ENCODE data around the gene RASIP1. TPM values are rescaled to one million over a fixed set of nuclear protein-coding genes. Genes with fewer than 3 reads are reported as not detected.
A peak's percentile ranks its signal among the peaks of the same experiment; 100 is the strongest.

Gene RASIP1
- total and polyA plus RNA-seq, 2 of the 8 experiments (the other 6 are each of a cell fraction or from before 2014, with no cell fraction given): 9.3 to 11.4 TPM

GRCh38 chr19:48756686-48757085, 16.3 kb upstream of the RASIP1 start:
- Histone ChIP-seq H3K79me1 (ENCODE audit: low read depth, low read length) (no peaks in the 10 kb centered on the region), H3K56ac (replicated peaks; ENCODE audit: insufficient read length, low read depth, low read length) (no peak overlapping the region), H2BK12ac (ENCODE audit: low read depth, low read length) (peak overlapping the region; percentile 80; the same call in 1 of the 2 replicates), H4K91ac (replicated peaks; ENCODE audit: insufficient read length, low read length) (no peak overlapping the region), H3K4me3 (ENCODE audit: extremely low read depth in 1 of 4, insufficient read depth in 2 of 4, low read depth in 3 of 4, low read length in 4 of 4) (no peak overlapping the region), H4K20me1 (replicated peaks in 1 of 2; ENCODE audit: control insufficient read depth in 1 of 2, insufficient read depth in 2 of 2, low read length in 2 of 2) (no peaks in the 10 kb centered on the region), H3K23ac (ENCODE audit: insufficient read length) (no peak overlapping the region), H2AFZ (ENCODE audit: low read length) (no peak overlapping the region), H3K23me2 (ENCODE audit: low read depth, low read length) (peaks cover 9% of the 10 kb centered on the region), H3K79me2 (ENCODE audit: control insufficient read depth in 1 of 2, insufficient read depth in 2 of 2, low read length in 2 of 2) (peaks cover 0 to 5% of the 10 kb centered on the region in 2 experiments; a peak in 1 of 4 replicates), H2BK120ac (replicated peaks; ENCODE audit: low read depth, low read length) (no peak overlapping the region), H3K14ac (ENCODE audit: insufficient read length) (no peak overlapping the region), H4K5ac (ENCODE audit: insufficient read length, low read depth, low read length) (no peak overlapping the region), H2BK15ac (ENCODE audit: low read length) (peak overlapping the region; percentile 46; the same call in 1 of the 2 replicates), H2BK5ac (ENCODE audit: low read depth, low read length) (peak overlapping the region; percentile 52; the same call in 1 of the 2 replicates), H3K9me3 (ENCODE audit: insufficient read depth in 2 of 2, low read depth in 1 of 2, low read length in 1 of 2) (no peaks in the 10 kb centered on the region), H3K27ac (ENCODE audit: low read depth, low read length) (no peak overlapping the region), H4K8ac (ENCODE audit: extremely low read depth, insufficient read depth, low read length) (no peak overlapping the region), H3K27me3 (replicated peaks in 1 of 4; ENCODE audit: control insufficient read depth in 3 of 4, extremely low read depth in 1 of 4, insufficient read depth in 3 of 4, low read length in 3 of 4) (no peaks in the 10 kb centered on the region), H2BK20ac (ENCODE audit: low read length) (no peak overlapping the region), H3K36me3 (ENCODE audit: control insufficient read depth in 2 of 4, insufficient read depth in 4 of 4, low read length in 3 of 4) (no peaks in the 10 kb centered on the region), H3K18ac (ENCODE audit: extremely low read depth, low read length) (no peak overlapping the region; the same call in 1 of the 2 replicates), H2AK5ac (ENCODE audit: low read depth, low read length) (no peak overlapping the region), H3K4ac (replicated peaks; ENCODE audit: insufficient read length, low read depth, low read length) (no peak overlapping the region), H3K9ac (replicated peaks in 1 of 4; ENCODE audit: extremely low read depth in 1 of 4, low read depth in 3 of 4, low read length in 3 of 4) (no peak overlapping the region), H3K4me2 (ENCODE audit: insufficient read depth in 1 of 2, low read depth in 2 of 2, low read length in 2 of 2) (no peak overlapping the region), H3K4me1 (replicated peaks in 1 of 4; ENCODE audit: control insufficient read depth in 3 of 4, insufficient read depth in 4 of 4, low read length in 3 of 4) (peaks cover 3 to 21% (median 14%) of the 10 kb centered on the region in 4 experiments)
- no peak for FAIRE-seq
- ChIA-PET CTCF (ENCODE audit: partially characterized antibody) (interaction anchor here (1.3 kb wide), 1 partner anchor 31 kb away, joined by 3 read pairs; no protein-coding TSS in a partner anchor), POLR2A (ENCODE audit: partially characterized antibody) (interaction anchor here (1.3 to 4.7 kb wide), 6 partner anchors 8 to 26 kb away, joined by 3 to 30 read pairs (median 6); partner anchors contain the start of gene IZUMO1)
- DNase-seq (ENCODE audit: low read depth in 1 of 2, low spot score in 2 of 2): no peak
- no peak for TF ChIP-seq HDAC6 (IDR thresholded peaks at IDR 0.05; ENCODE audit: low read depth, low read length)
- TF ChIP-seq E2F6 (IDR thresholded peaks at IDR 0.05): no peak
- TF ChIP-seq TEAD4 (IDR thresholded peaks at IDR 0.05; ENCODE audit: low read depth, low read length): no peak
- TF ChIP-seq POLR2AphosphoS5 (IDR thresholded peaks at IDR 0.05; ENCODE audit: low read depth, low read length): no peak
- no peak for TF ChIP-seq SP4 (IDR thresholded peaks at IDR 0.05; ENCODE audit: low read length)
- TF ChIP-seq RNF2 (IDR thresholded peaks at IDR 0.05; ENCODE audit: borderline replicate concordance, low read depth, low read length, missing control alignments, poor library complexity, severe bottlenecking): no peak
- TF ChIP-seq SIRT6 (IDR thresholded peaks at IDR 0.05; ENCODE audit: low read length): no peak
- TF ChIP-seq ASH2L (IDR thresholded peaks at IDR 0.05; ENCODE audit: low read length): no peak
- TF ChIP-seq ZNF274 (IDR thresholded peaks at IDR 0.05; ENCODE audit: borderline replicate concordance, extremely low read depth, low read length): no peak
- WGBS, 2 experiments (ENCODE audit: extremely low coverage in 1 of 2, insufficient coverage in 1 of 2, insufficient read length in 1 of 2, insufficient replicate concordance in 2 of 2, low coverage in 1 of 2, low lambda C conversion rate in 2 of 2, missing lambda C conversion rate in 1 of 2): 87% methylated on average over 9 of the region's 9 CpGs; no CpG with 5 or more reads in 1 of the 2 experiments

Data from H1 (cell line).